WERI-Rb-1 (cell line): ENCODE results near the gene JAG2.

ENCODE experiments used
- DNase-seq: peaks from one replicate; pipeline ENCODE4 v3.0.0-alpha.2; 2020
- H3K27ac ChIP-seq: fragments of 250-450 bp; sonication (Bioruptor Pico); 2 replicates; pipeline ENCODE4 v1.5.1; 2020; ENCODE audit warnings: mild to moderate bottlenecking, moderate library complexity
- H3K27me3 ChIP-seq: fragments of 250-450 bp; sonication (Bioruptor Pico); 2 replicates; pipeline ENCODE4 v1.5.1; 2021; ENCODE audit warnings: mild to moderate bottlenecking, low read depth, moderate library complexity; ENCODE audit not compliant: insufficient read depth, severe bottlenecking
- H3K36me3 ChIP-seq: fragments of 250-450 bp; sonication (Bioruptor Pico); 2 replicates; pipeline ENCODE4 v1.5.1; 2020; ENCODE audit warnings: mild to moderate bottlenecking, moderate library complexity
- H3K4me3 ChIP-seq: 2 replicates; pipeline ENCODE4 v1.5.1; 2011; ENCODE audit warnings: low read depth, mild to moderate bottlenecking, control low read depth, low read length
- H3K9me3 ChIP-seq: fragments of 250-450 bp; sonication (Bioruptor Pico); 2 replicates; pipeline ENCODE4 v1.5.1; 2021; ENCODE audit warnings: mild to moderate bottlenecking, moderate library complexity; ENCODE audit not compliant: severe bottlenecking
- TF ChIP-seq, protein P1 (sequence below): IDR thresholded peaks from 2 replicates; pipeline ENCODE4 v1.5.1; 2011; ENCODE audit warnings: low read depth, mild to moderate bottlenecking, control low read depth, inconsistent platforms, low read length

The JAG2 gene

DNA sequence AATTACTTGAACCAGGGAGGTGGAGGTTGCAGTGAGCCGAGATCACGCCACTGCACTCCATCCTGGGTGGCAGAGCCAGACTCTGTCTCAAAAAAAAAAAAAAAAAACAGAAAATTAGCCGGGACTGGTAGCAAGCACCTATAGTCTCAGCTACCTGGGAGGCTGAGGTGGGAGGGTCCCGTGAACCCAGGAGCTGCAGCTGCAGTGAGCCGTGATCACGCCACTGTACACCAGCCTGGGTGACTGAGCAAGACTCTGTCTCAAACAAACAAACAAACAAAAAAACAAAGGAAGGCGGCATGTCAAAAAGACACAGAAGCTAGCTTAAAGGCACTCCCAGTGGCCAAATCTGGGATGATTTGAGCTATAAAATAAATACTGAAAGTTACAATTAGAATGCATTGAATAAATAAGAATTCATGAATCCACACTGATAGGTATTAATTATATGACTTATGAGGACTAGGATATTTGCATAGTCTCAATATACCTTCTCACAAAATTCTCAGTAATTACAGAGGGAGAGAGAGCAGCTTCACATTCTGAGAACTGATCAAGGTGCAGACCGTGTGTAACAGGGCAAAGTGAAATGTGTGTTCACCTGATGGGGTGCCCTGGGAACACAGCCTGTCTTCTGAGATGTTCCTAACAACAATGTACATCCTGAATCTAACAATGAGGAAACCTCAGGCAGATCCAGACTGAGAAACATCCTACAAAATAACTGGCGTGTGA is 60.6 kb downstream of the JAG2 start:
- no peak for DNase-seq

DNA sequence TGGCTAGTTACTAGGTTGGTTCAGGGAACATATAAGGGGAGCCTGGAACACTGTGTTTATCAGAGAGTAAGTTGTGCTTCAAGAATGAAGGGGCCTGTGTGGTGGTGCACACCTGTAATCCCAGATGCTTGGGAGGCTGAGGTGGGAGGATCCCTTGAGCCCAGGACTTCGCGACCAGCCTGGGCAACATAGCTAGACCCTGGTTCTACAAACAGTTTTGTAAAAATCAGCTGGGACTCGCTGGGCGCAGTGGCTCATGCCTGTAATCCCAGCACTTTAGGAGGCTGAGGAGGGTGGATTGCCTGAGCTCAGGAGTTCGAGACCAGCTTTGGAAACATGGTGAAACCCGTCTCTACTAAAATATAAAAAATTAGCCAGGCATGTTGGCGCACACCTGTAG is 61.2 kb downstream of the JAG2 start:
- TF ChIP-seq, protein P1, sequence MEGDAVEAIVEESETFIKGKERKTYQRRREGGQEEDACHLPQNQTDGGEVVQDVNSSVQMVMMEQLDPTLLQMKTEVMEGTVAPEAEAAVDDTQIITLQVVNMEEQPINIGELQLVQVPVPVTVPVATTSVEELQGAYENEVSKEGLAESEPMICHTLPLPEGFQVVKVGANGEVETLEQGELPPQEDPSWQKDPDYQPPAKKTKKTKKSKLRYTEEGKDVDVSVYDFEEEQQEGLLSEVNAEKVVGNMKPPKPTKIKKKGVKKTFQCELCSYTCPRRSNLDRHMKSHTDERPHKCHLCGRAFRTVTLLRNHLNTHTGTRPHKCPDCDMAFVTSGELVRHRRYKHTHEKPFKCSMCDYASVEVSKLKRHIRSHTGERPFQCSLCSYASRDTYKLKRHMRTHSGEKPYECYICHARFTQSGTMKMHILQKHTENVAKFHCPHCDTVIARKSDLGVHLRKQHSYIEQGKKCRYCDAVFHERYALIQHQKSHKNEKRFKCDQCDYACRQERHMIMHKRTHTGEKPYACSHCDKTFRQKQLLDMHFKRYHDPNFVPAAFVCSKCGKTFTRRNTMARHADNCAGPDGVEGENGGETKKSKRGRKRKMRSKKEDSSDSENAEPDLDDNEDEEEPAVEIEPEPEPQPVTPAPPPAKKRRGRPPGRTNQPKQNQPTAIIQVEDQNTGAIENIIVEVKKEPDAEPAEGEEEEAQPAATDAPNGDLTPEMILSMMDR: no peak
- Histone ChIP-seq H3K9me3 (peaks cover 5% of the 10 kb centered on the region), H3K36me3 (no peaks in the 10 kb centered on the region), H3K4me3 (no peak overlapping the region), H3K27ac (no peak overlapping the region), H3K27me3 (no peaks in the 10 kb centered on the region)
- no peak for DNase-seq

More for the DNA sequence above, 60.6 kb downstream of the JAG2 start:
- Histone ChIP-seq H3K36me3 (no peaks in the 10 kb centered on the region), H3K9me3 (peaks cover 5% of the 10 kb centered on the region), H3K4me3 (no peak overlapping the region), H3K27me3 (no peaks in the 10 kb centered on the region), H3K27ac (no peak overlapping the region)
- TF ChIP-seq, protein P1: no peak

DNA sequence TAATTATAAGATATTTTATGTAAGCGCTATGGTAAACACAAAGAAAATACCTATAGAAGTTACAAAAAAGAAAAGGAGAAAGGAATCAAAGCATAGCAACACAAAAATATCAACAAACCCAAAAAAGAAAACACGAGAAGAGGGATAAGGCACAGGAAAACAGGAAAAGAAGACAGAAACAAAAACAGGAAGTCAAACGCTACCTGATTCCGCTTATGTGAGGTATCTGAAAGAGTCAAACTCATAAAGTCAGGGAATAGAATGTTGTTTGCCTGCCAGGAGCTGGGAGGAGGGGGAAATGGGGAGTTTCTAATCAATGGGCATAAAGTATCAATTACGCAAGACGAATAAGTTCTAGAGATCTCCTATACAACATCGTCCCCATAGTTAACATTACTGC is 63.4 kb downstream of the JAG2 start:
- H3K9me3 ChIP-seq: peaks cover 10% of the 10 kb centered on the region
- H3K27me3 ChIP-seq: no peaks in the 10 kb centered on the region

DNA sequence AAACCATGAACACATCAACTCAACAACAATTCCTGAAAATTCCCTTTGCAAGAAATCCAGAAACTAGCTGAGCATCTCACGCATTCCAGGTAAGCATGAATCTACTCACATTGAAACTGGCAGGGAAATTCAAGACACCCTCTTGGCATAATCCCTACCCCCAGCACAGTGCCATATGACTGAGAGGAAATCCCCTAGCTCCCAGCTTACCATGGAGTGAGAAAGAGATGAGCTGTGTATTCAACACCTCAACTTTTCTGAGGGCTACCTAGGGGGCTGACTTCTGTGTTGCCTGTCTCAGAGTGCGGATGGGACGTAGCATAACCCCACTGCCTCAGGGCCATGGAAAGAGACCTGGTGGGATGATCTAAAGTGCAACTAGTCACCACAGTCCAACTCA is 65.7 kb downstream of the JAG2 start:
- no peak for DNase-seq
- Histone ChIP-seq H3K27ac (no peak overlapping the region), H3K36me3 (no peaks in the 10 kb centered on the region), H3K9me3 (peaks cover 15% of the 10 kb centered on the region), H3K4me3 (no peak overlapping the region), H3K27me3 (no peaks in the 10 kb centered on the region)
- TF ChIP-seq, protein P1: no peak

More for the DNA sequence above, 63.4 kb downstream of the JAG2 start:
- TF ChIP-seq, protein P1: no peak
- Histone ChIP-seq H3K27ac (no peak overlapping the region), H3K36me3 (no peaks in the 10 kb centered on the region), H3K4me3 (no peak overlapping the region)
- DNase-seq: no peak

DNA sequence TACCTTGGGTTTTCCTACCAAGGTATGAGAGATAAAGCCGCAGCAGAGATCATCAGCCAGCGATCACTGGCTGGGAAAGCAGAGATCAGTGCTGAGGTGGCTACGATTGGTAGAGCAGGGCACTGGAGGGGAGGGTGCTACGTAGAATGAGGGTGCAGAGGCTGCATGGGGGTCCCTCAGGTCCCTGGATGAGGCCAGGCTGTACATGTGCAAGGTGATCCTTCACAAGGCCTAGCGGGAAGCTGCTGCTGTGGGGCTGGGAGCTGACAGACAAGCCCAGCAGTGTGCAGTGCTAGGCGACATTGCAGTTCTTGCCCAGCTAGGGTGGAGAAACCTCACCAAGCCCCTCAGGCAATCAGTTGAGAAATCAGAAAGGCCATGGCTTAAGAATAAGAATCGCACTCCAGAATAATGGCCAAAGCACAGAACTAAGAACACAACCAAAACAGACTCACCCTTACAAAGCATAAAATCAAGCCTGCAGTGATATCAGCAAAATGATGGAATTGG is 66.2 kb downstream of the JAG2 start:
- TF ChIP-seq, protein P1: no peak
- Histone ChIP-seq H3K36me3 (no peaks in the 10 kb centered on the region), H3K27ac (no peak overlapping the region), H3K9me3 (peaks cover 15% of the 10 kb centered on the region), H3K27me3 (no peaks in the 10 kb centered on the region), H3K4me3 (no peak overlapping the region)
- no peak for DNase-seq
